ENCODE measurements around the gene DNHD1. TPM values are rescaled to one million over a fixed set of nuclear protein-coding genes. Genes with fewer than 3 reads are reported as not detected.

Gene DNHD1
- total and polyA plus RNA-seq, 9 of the 15 experiments (the other 6 are each of a cell fraction or from before 2014, with no cell fraction given), result 0.82 to 9.7 (median 3.8) TPM

DNA sequence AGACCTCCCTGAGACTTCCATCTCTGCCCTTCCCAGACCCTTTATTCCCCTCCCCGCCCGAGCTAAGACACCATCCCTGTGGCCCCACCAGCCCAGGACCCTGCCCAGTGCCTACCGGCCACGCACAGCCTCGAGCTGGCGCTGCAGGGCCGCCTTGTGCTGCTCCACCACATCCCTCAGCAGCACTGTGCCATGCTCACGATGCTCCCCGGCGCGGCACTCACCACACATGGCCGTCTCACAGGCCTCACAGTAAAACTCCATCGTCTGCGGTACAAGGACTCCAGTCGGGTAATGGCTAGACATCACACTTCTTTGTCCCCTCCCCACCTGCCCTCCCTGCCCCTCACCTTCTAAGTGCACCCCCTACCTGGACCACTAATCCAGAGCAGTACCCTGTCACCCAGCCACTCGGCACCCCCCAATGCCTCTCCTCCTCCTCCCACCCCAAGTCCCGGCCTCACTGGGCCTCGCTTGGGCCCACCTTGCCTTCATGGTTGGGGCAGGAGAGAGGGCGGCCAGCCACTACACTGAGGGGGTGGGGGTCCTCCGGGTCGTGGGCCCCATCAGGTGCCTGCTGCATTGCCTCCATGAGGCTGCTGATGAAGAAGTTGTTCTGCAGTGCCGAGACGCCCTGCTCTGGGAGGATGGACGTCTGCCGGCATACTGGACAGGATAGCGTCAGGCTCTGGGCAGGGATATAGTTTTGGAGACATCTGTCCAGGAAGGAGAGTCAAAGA, 39.3 kb upstream of the DNHD1 start:
- ChIA-PET CTCF (ENCODE audit: low intra/inter-chr PET ratio) (no interaction called here), POLR2A (no interaction called here)
- no peaks in the 10 kb centered on the region for H3K27me3 ChIP-seq (ENCODE audit: control insufficient read depth in 2 of 2, insufficient read depth in 2 of 2, low read length in 2 of 2)
- H3K27ac ChIP-seq (ENCODE audit: extremely low read depth, low read depth, low read length), result no peak overlapping the region
- no peaks in the 10 kb centered on the region for H3K9me1 ChIP-seq (ENCODE audit: control insufficient read depth, insufficient read depth, low read length)
- intact Hi-C loops (cut with micrococcal nuclease), result no loop called here
- ATAC-seq, result no peak
- no peak overlapping the region for H3K4me3 ChIP-seq
- BruUV-seq (replicated peaks), result no TSS peak
- H3K9me3 ChIP-seq (replicated peaks; ENCODE audit: control insufficient read depth, insufficient read depth, low read depth, low read length), result no peaks in the 10 kb centered on the region
- no peak overlapping the region for H2AFZ ChIP-seq (ENCODE audit: low read depth, low read length)
- no peak overlapping the region for H3K4me2 ChIP-seq (ENCODE audit: insufficient read depth, low read length)
- FAIRE-seq, result no peak
- DNase-seq (ENCODE audit: extremely low read depth in 1 of 4, low spot score in 3 of 4), result no peak
- 63% methylated on average over 16 of the region's 26 CpGs for WGBS (ENCODE audit: insufficient coverage, low coverage, missing lambda C conversion rate)
- no peaks in the 10 kb centered on the region for H3K4me1 ChIP-seq (replicated peaks in 1 of 2; ENCODE audit: control insufficient read depth in 2 of 2, insufficient read depth in 2 of 2, low read length in 2 of 2)
- TF ChIP-seq PHF21A (IDR thresholded peaks at IDR 0.05; ENCODE audit: borderline replicate concordance, low read depth), result no peak
- TF ChIP-seq JUND (IDR thresholded peaks at IDR 0.05; ENCODE audit: borderline replicate concordance, low read depth, low read length), result no peak
- no peak for TF ChIP-seq JUND (tag; IDR thresholded peaks at IDR 0.05; ENCODE audit: borderline replicate concordance, low read depth, low read length)
- TF ChIP-seq ZNF507 (tag; conservative IDR thresholded peaks at IDR 0.05), result no peak
- TF ChIP-seq HDAC3 (IDR thresholded peaks at IDR 0.05; ENCODE audit: borderline replicate concordance, partially characterized antibody), result no peak
- TF ChIP-seq PRMT5 (CRISPR knock-in tag; IDR thresholded peaks at IDR 0.05), result no peak
- TF ChIP-seq ZNF263 (CRISPR knock-in tag; IDR thresholded peaks at IDR 0.05; ENCODE audit: borderline replicate concordance), result no peak
- TF ChIP-seq, protein P1, sequence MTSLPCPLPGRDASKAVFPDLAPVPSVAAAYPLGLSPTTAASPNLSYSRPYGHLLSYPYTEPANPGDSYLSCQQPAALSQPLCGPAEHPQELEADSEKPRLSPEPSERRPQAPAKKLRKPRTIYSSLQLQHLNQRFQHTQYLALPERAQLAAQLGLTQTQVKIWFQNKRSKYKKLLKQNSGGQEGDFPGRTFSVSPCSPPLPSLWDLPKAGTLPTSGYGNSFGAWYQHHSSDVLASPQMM (CRISPR knock-in tag; IDR thresholded peaks at IDR 0.05), result no peak
- no peak for TF ChIP-seq ZNF668 (CRISPR knock-in tag; IDR thresholded peaks at IDR 0.05)
- TF ChIP-seq HNRNPH1 (optimal IDR thresholded peaks at IDR 0.05; ENCODE audit: low read depth, low read length), result no peak
- no peak for TF ChIP-seq ARNT (IDR thresholded peaks at IDR 0.05)
- TF ChIP-seq ZNF77 (CRISPR knock-in tag; IDR thresholded peaks at IDR 0.05), result no peak
- TF ChIP-seq MEF2D (tag; conservative IDR thresholded peaks at IDR 0.05; ENCODE audit: low read depth), result no peak
- TF ChIP-seq KAT7 (CRISPR knock-in tag; IDR thresholded peaks at IDR 0.05; ENCODE audit: borderline replicate concordance), result no peak
- no peak for TF ChIP-seq XRCC5 (IDR thresholded peaks at IDR 0.05; ENCODE audit: low read depth, low read length)
- TF ChIP-seq CREB1 (IDR thresholded peaks at IDR 0.05), result no peak
- no peak for TF ChIP-seq CREB1 (CRISPR knock-in tag; IDR thresholded peaks at IDR 0.05)
- TF ChIP-seq CSDE1 (IDR thresholded peaks at IDR 0.05), result no peak
- TF ChIP-seq MCM3 (IDR thresholded peaks at IDR 0.05), result no peak
- TF ChIP-seq ZNF639 (CRISPR knock-in tag; conservative IDR thresholded peaks at IDR 0.05 in 1 of 2, IDR thresholded peaks at IDR 0.05 in 1 of 2), result no peak
- no peak overlapping the region for H3K9ac ChIP-seq (ENCODE audit: insufficient read depth in 1 of 2, low read depth in 2 of 2, low read length in 2 of 2)
- no peaks in the 10 kb centered on the region for H4K20me1 ChIP-seq (replicated peaks; ENCODE audit: control insufficient read depth, insufficient read depth, low read length)
- H3K79me2 ChIP-seq (ENCODE audit: control insufficient read depth, insufficient read depth, low read length), result no peaks in the 10 kb centered on the region
- in situ Hi-C loops (cut with MboI), result no loop called here
- H3K36me3 ChIP-seq (ENCODE audit: control insufficient read depth, insufficient read depth, low read length), result no peaks in the 10 kb centered on the region; the same call in 2 of the 3 replicates
